Kidney epithelial cell (primary cell): ENCODE results near the gene ORM2. TPM values are rescaled to one million over a fixed set of nuclear protein-coding genes. Genes with fewer than 3 reads are reported as not detected.

Source experiments
- DNase-seq: peaks from one replicate; pipeline ENCODE4 v3.0.0-alpha.2; 2010; ENCODE audit warnings: low read depth
- H3K27me3 ChIP-seq: 2 replicates; pipeline ENCODE4 v1.6.0; 2011; ENCODE audit warnings: low read length; ENCODE audit not compliant: control insufficient read depth, insufficient read depth
- H3K36me3 ChIP-seq: 2 replicates; pipeline ENCODE4 v1.5.1; 2011; ENCODE audit warnings: low read length; ENCODE audit not compliant: control insufficient read depth, insufficient read depth
- H3K4me3 ChIP-seq: 2 replicates; pipeline ENCODE4 v1.5.1; 2011; ENCODE audit warnings: low read depth, mild to moderate bottlenecking, control low read depth, low read length
- CTCF ChIP-seq: IDR thresholded peaks from 2 replicates; pipeline ENCODE4 v1.5.1; 2011; ENCODE audit warnings: mild to moderate bottlenecking, moderate library complexity, low read length, control low read depth, inconsistent platforms; ENCODE audit not compliant: insufficient read depth, poor library complexity, severe bottlenecking
- total RNA-seq: library from RNA; depleted of rRNA; stranded (reverse); fragments of >200 nt; gene quantifications from 2 replicates; pipeline ENCODE4 v1.2.3, GENCODE V29; 2015

ORM2 gene
- total RNA-seq, 1 donor from 2014 or later: not detected

DNA sequence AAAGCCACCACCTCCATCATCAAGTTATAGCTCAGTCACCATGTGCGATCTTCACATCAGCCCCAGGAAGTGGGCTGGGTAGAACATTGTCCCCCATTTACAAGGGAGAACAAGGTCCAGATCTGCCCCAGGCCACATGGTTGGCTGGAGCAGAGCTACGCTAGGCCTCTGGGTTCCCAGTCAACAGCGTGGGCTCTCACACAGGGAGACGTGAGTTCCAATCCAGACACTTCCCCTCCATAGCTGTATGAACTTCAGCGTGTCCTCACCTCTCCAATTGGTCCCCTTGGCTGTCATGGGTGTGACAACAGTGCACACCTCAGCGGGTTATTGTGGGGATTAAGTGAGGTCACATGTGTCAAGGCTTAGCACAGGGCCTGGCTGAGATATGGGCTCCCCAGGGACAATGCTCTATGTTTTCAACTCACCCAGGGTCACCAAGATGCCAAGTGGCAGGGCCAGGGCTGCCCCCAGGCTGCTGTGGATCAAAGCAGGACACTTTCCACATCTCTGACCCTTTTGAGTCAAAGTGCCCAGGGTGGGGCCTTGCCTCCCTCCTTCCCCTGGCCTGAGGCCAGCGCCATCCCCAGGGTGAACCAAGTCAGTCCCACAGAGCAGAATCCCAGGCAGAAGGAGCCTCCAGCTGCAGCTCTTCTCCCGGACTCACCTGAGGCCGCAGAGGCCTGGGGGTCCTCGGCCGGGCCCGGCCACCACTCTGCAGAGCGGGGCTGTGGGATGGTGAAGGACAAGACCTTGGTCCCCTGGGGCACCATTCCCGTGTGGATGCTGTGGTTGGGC lies 38.3 kb downstream of the ORM2 start:
- no peak for DNase-seq
- TF ChIP-seq CTCF: no peak

DNA sequence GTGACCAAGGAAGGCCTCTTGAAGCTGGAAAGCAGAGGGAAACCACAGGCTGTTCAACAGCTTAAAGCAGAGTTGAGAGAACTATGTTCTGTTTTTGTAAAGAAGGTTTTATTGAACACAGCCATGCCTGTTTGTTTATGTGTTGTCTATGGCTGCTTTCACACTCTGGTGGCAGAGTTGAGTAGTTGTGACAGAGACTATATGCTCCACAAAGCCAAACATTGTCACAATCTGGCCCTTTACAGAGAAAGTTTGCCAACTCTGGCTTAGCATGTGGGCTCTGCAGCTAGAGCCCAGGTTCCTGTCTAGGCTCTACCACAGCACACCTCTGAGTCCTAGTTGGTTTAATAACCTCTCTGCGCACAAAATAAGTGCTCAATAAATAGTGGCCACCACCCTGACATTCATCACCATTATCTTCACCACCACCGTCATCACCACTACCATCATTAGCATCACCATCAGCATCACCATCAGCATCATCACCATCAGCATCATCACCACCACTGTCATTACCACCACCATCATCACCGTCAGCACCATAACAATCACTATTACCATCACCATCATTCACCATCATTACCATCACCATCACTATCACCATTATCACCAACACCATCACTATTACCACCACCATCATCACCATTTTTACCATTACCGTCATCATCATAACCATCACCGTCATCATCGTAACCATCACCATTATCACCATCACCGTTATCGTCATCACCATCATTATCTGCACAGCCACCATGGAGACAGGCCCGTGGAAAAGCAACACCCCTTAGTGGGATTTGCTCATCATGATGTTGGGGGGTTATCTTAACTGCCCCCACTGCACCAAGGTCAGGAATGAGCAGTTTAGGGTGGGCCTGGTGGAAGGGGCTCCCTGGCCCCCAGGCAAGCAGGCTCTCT lies 39.8 kb downstream of the ORM2 start:
- DNase-seq: no peak
- Histone ChIP-seq H3K27me3 (no peaks in the 10 kb centered on the region), H3K36me3 (peaks cover 3% of the 10 kb centered on the region), H3K4me3 (no peak overlapping the region)
- TF ChIP-seq CTCF: no peak

More for the DNA sequence above, 38.3 kb downstream of the ORM2 start:
- Histone ChIP-seq H3K27me3 (no peaks in the 10 kb centered on the region), H3K4me3 (no peak overlapping the region), H3K36me3 (peaks cover 3% of the 10 kb centered on the region)

- DNase-seq: no peak
- TF ChIP-seq CTCF: no peak
- Histone ChIP-seq H3K27me3 (no peaks in the 10 kb centered on the region), H3K4me3 (no peak overlapping the region), H3K36me3 (peaks cover 3% of the 10 kb centered on the region)
Measured at GRCh38 chr9:114370251-114370967, 40.7 kb downstream of the ORM2 start.

DNA sequence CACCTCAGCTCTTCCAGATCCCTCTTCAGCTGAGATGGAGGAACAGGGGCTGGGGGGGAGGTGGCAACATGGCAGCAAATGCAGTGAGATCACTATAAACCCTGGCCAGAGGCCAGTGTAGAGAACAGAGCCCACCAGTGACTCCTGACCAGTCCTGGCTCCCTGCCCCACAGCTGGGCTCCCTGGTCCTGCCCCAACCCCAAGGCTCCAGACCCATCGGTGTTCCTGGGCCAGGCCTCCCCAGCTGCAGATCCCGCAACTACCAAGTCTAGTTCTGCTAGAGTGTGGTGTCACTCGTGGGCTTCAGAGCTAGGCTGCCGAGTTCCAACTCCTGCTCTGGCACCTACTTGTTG lies 41.3 kb downstream of the ORM2 start:
- Histone ChIP-seq H3K4me3 (no peak overlapping the region), H3K36me3 (peaks cover 3% of the 10 kb centered on the region), H3K27me3 (no peaks in the 10 kb centered on the region)
- TF ChIP-seq CTCF: no peak
- DNase-seq: no peak

- Histone ChIP-seq H3K27me3 (no peaks in the 10 kb centered on the region), H3K4me3 (no peak overlapping the region), H3K36me3 (peaks cover 3% of the 10 kb centered on the region)
- no peak for TF ChIP-seq CTCF
- DNase-seq: no peak
Measured at GRCh38 chr9:114371343-114371944, 41.8 kb downstream of the ORM2 start.
